OCI-LY7 (cell line): ENCODE results near the gene APBB3. TPM values are rescaled to one million over a fixed set of nuclear protein-coding genes. Genes with fewer than 3 reads are reported as not detected.
"Not testable (repeated sequence)": the region's sequence is repeated elsewhere in the genome, so short reads cannot be mapped to it uniquely, and the experiment has no call there.

Experiments used
- BruUV-seq: library from RNA; stranded (reverse); fragments of 400-500 nt; replicated peaks from 2 replicates; lab custom pipeline; 2021; lab: Mats Ljungman, UMichigan
- CTCF ChIA-PET: fragments of 300-600 bp; sonication (Branson Sonifier 250); formaldehyde crosslinking; loops from one replicate; lab custom pipeline; 2022; ENCODE audit warnings: antibody characterized with exemption; ENCODE audit not compliant: unreplicated experiment; lab: Charles Lee
- POLR2A ChIA-PET: fragments of 300-600 bp; sonication (Branson Sonifier 250); formaldehyde crosslinking; loops from one replicate; lab custom pipeline; 2022; ENCODE audit warnings: antibody characterized with exemption; lab: Charles Lee
- DNase-seq: peaks from one replicate; pipeline ENCODE4 v3.0.0-alpha.2; 2015; ENCODE audit warnings: low spot score
- H2AFZ ChIP-seq: fragments of 200-600 bp; sonication (generic), shearing (Covaris generic); 2 replicates; pipeline ENCODE4 v1.6.1; 2014; ENCODE audit warnings: mild to moderate bottlenecking, antibody characterized with exemption, low read length, moderate library complexity
- H3K27ac ChIP-seq: fragments of 200-600 bp; sonication (generic); 2 replicates; pipeline ENCODE4 v1.5.1; 2014; ENCODE audit warnings: mixed run types, low read depth, mild to moderate bottlenecking, moderate library complexity, low read length, inconsistent platforms; ENCODE audit not compliant: poor library complexity, severe bottlenecking
- H3K36me3 ChIP-seq: fragments of 200-600 bp; sonication (generic); 2 replicates; pipeline ENCODE4 v1.6.1; 2014; ENCODE audit warnings: mild to moderate bottlenecking, antibody characterized with exemption, low read length, moderate library complexity, mixed read lengths; ENCODE audit not compliant: insufficient read depth
- H3K4me1 ChIP-seq: fragments of 200-600 bp; sonication (generic); 2 replicates; pipeline ENCODE4 v1.5.1; 2014; ENCODE audit warnings: mild to moderate bottlenecking, low read length; ENCODE audit not compliant: insufficient read depth, poor library complexity, severe bottlenecking
- H3K4me2 ChIP-seq: fragments of 200-600 bp; sonication (generic); 2 replicates; pipeline ENCODE4 v1.6.1; 2014; ENCODE audit warnings: mild to moderate bottlenecking, low read length
- H3K4me3 ChIP-seq: fragments of 200-600 bp; sonication (generic); 2 replicates; pipeline ENCODE4 v1.5.1; 2014; ENCODE audit warnings: mild to moderate bottlenecking, low read depth, low read length; ENCODE audit not compliant: poor library complexity, severe bottlenecking
- H3K79me2 ChIP-seq: fragments of 200-600 bp; sonication (generic); 2 replicates; pipeline ENCODE4 v1.6.1; 2016; ENCODE audit warnings: low read depth, mild to moderate bottlenecking, low read length, moderate library complexity, mixed read lengths; ENCODE audit not compliant: insufficient read depth
- H3K9me2 ChIP-seq: fragments of 200-600 bp; sonication (generic); 2 replicates; pipeline ENCODE4 v1.6.1; 2016; ENCODE audit warnings: mild to moderate bottlenecking, low read length, mixed read lengths; ENCODE audit not compliant: insufficient read depth
- H3K9me3 ChIP-seq: fragments of 200-600 bp; sonication (generic); 2 replicates; pipeline ENCODE4 v1.6.1; 2014; ENCODE audit warnings: mild to moderate bottlenecking, mixed run types, low read length, mixed read lengths
- H4K20me1 ChIP-seq: fragments of 200-600 bp; sonication (generic); 2 replicates; pipeline ENCODE4 v1.6.1; 2014; ENCODE audit warnings: mild to moderate bottlenecking, antibody characterized with exemption, low read length, moderate library complexity, mixed read lengths; ENCODE audit not compliant: insufficient read depth
- EZH2phosphoT487 ChIP-seq: fragments of 200-600 bp; sonication (generic); IDR thresholded peaks from 2 replicates; pipeline ENCODE4 v1.6.1; 2018; ENCODE audit warnings: low read depth, borderline replicate concordance, mild to moderate bottlenecking, mixed run types, antibody characterized with exemption, low read length, moderate library complexity, mixed read lengths
- intact Hi-C: fragments of 100-400 bp; cut with micrococcal nuclease; formaldehyde crosslinking; loops from one replicate; pipeline ENCODE4 v1.10.0; 2022; ENCODE audit not compliant: unreplicated experiment
- total RNA-seq, 2 experiments: library from RNA; depleted of rRNA in 1 of 2; stranded (reverse); fragments of >200 nt in 1 of 2; shearing (Covaris generic) in 1 of 2; gene quantifications; 2 replicates each; pipeline ENCODE4 v1.2.3, GENCODE V29; 2014 to 2022
- TF ChIP-seq, protein P1 (sequence below): fragments of 200-600 bp; sonication (generic); conservative IDR thresholded peaks from 2 replicates; pipeline ENCODE4 v1.5.1; 2014; ENCODE audit warnings: mild to moderate bottlenecking, antibody characterized with exemption, low read length, moderate library complexity, mixed read lengths

The APBB3 gene
- total RNA-seq, 2 experiments from 2014 or later = 32.1 to 37.9 TPM

DNA sequence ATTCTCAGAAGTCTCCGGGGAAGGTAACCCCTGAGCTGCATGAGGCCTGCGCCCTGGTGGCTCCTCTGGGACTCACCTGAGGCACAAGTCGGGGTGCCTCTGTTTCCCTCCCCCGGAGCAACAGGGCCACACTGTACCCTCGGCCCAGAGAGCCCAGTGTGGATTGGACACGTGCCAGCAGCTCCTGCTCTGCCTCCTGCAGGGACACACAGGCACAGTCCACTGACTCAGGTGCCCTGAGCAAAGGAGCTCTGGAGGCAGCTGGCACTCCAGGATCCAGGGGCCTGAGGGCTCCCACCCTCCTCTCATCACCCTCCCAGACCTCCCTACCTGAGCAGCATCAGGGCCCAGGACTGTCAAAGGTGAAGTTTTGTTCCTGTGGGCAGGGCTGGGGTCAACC is 29.8 kb upstream of the APBB3 start:
- CTCF ChIA-PET = no interaction called here
- H3K4me2 ChIP-seq = no peak overlapping the region

DNA sequence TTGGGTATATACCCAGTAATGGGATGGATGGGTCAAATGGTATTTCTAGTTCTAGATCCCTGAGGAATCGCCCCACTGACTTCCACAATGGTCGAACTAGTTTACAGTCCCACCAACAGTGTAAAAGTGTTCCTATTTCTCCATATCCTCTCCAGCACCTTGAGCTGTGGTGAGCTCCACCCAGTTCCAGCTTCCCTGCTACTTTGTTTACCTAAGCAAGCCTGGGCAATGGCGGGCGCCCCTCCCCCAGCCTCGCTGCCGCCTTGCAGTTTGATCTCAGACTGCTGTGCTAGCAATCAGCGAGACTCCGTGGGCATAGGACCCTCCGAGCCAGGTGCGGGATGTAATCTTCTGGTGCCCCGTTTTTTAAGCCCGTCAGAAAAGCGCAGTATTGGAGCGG is 28.7 kb upstream of the APBB3 start:
- H3K9me3 ChIP-seq, H3K79me2 ChIP-seq, H4K20me1 ChIP-seq, H3K27ac ChIP-seq, H3K4me3 ChIP-seq, BruUV-seq, DNase-seq, H3K36me3 ChIP-seq, POLR2A ChIA-PET, H3K4me1 ChIP-seq, H3K9me2 ChIP-seq, H3K4me2 ChIP-seq, intact Hi-C loops, CTCF ChIA-PET, H2AFZ ChIP-seq: not testable (repeated sequence)

More for the DNA sequence above, 29.8 kb upstream of the APBB3 start:
- no peak for TF ChIP-seq EZH2phosphoT487
- TF ChIP-seq, protein P1, sequence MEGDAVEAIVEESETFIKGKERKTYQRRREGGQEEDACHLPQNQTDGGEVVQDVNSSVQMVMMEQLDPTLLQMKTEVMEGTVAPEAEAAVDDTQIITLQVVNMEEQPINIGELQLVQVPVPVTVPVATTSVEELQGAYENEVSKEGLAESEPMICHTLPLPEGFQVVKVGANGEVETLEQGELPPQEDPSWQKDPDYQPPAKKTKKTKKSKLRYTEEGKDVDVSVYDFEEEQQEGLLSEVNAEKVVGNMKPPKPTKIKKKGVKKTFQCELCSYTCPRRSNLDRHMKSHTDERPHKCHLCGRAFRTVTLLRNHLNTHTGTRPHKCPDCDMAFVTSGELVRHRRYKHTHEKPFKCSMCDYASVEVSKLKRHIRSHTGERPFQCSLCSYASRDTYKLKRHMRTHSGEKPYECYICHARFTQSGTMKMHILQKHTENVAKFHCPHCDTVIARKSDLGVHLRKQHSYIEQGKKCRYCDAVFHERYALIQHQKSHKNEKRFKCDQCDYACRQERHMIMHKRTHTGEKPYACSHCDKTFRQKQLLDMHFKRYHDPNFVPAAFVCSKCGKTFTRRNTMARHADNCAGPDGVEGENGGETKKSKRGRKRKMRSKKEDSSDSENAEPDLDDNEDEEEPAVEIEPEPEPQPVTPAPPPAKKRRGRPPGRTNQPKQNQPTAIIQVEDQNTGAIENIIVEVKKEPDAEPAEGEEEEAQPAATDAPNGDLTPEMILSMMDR = no peak
- H3K4me3 ChIP-seq = no peak overlapping the region
- no peaks in the 10 kb centered on the region for H4K20me1 ChIP-seq
- intact Hi-C loops = no loop called here
- DNase-seq = no peak
- H3K27ac ChIP-seq = no peak overlapping the region
- POLR2A ChIA-PET = no interaction called here
- no peak overlapping the region for H2AFZ ChIP-seq
- no peaks in the 10 kb centered on the region for H3K4me1 ChIP-seq
- no peaks in the 10 kb centered on the region for H3K9me3 ChIP-seq
- no peaks in the 10 kb centered on the region for H3K36me3 ChIP-seq
- H3K79me2 ChIP-seq = no peaks in the 10 kb centered on the region
- no peaks in the 10 kb centered on the region for H3K9me2 ChIP-seq
- no TSS peak for BruUV-seq

DNA sequence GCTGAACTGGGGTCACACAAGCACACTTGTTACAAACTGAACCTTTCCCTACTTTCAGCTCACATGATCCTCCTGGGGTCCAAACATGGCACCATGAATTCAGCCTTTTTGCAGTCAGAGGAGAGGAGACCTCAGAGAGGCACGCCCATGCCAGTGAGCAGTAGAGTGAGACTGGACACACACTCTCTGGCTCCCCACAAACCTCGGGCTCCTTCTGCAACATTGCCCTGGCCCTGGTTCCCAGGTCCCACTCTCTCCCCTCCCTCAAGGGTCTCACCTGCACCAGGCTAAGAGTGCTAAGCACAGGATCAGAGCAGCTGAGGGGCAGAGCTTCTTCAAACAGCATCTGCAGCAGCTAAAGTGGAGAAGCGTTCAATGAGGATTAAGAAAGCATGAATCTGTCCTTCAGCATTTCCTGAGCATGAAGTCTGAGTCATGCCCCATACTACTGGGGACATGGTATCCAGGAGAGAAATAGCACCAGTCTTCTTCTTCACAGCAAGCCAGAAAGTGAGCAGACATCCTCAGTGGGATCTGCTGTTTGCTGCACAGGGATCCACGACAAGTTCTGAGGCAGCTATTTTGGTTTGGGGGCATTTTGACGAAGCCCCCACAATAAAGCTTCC is 27.5 kb upstream of the APBB3 start:
- no peak overlapping the region for H3K4me2 ChIP-seq
- no peak overlapping the region for H3K4me3 ChIP-seq
- H3K79me2 ChIP-seq = no peaks in the 10 kb centered on the region
- no peaks in the 10 kb centered on the region for H3K9me2 ChIP-seq
- no peak for DNase-seq
- H3K9me3 ChIP-seq = no peaks in the 10 kb centered on the region; the same call in 1 of the 2 replicates
- intact Hi-C loops = no loop called here
- H3K27ac ChIP-seq = no peak overlapping the region
- H3K4me1 ChIP-seq = no peaks in the 10 kb centered on the region
- H2AFZ ChIP-seq = no peak overlapping the region
- no peaks in the 10 kb centered on the region for H3K36me3 ChIP-seq
- no peaks in the 10 kb centered on the region for H4K20me1 ChIP-seq
- CTCF ChIA-PET = no interaction called here
- TF ChIP-seq EZH2phosphoT487 = no peak
- TF ChIP-seq, protein P1 = no peak
- POLR2A ChIA-PET = no interaction called here
- no TSS peak for BruUV-seq
